Karpas-422 (cell line): ENCODE measurements around the gene MKNK2. TPM values are rescaled to one million over a fixed set of nuclear protein-coding genes. Genes with fewer than 3 reads are reported as not detected.
A peak's percentile ranks its signal among the peaks of the same experiment; 100 is the strongest.

ENCODE experiments used
- DNase-seq: peaks from one replicate; pipeline ENCODE4 v3.0.0-alpha.2; 2015
- H2AFZ ChIP-seq: fragments of 200-600 bp; sonication (generic); 2 replicates; pipeline ENCODE4 v1.6.1; 2014; ENCODE audit warnings: antibody characterized with exemption, low read length, mixed read lengths
- H3K27ac ChIP-seq: fragments of 200-600 bp; sonication (generic); 2 replicates; pipeline ENCODE4 v1.5.1; 2014; ENCODE audit warnings: mild to moderate bottlenecking, low read length, moderate library complexity
- H3K27me3 ChIP-seq: fragments of 200-600 bp; sonication (generic); 2 replicates; pipeline ENCODE4 v1.6.1; 2014; ENCODE audit warnings: low read length, mixed read lengths
- H3K36me3 ChIP-seq: fragments of 200-600 bp; sonication (generic); 2 replicates; pipeline ENCODE4 v1.6.1; 2014; ENCODE audit warnings: low read length, mixed read lengths; ENCODE audit not compliant: insufficient read depth
- H3K4me1 ChIP-seq: fragments of 200-600 bp; sonication (generic); 2 replicates; pipeline ENCODE4 v1.6.1; 2014; ENCODE audit warnings: mild to moderate bottlenecking, low read length, mixed read lengths
- H3K4me2 ChIP-seq: fragments of 200-600 bp; sonication (generic); 2 replicates; pipeline ENCODE4 v1.6.1; 2014; ENCODE audit warnings: low read length, low read depth, mild to moderate bottlenecking; ENCODE audit not compliant: poor library complexity, severe bottlenecking
- H3K4me3 ChIP-seq: fragments of 200-600 bp; sonication (generic); 2 replicates; pipeline ENCODE4 v1.5.1; 2014; ENCODE audit warnings: mild to moderate bottlenecking, antibody characterized with exemption, low read length, mixed read lengths
- H3K79me2 ChIP-seq: fragments of 200-600 bp; sonication (generic); 2 replicates; pipeline ENCODE4 v1.6.1; 2014; ENCODE audit warnings: mild to moderate bottlenecking, low read length, mixed read lengths
- H3K9ac ChIP-seq: fragments of 200-600 bp; sonication (generic); 2 replicates; pipeline ENCODE4 v1.6.0; 2014; ENCODE audit warnings: low read length
- H3K9me2 ChIP-seq: fragments of 200-600 bp; sonication (generic), shearing (Covaris generic); replicated peaks from 2 replicates; pipeline ENCODE4 v1.6.0; 2014; ENCODE audit warnings: mild to moderate bottlenecking, low read length, moderate library complexity; ENCODE audit not compliant: insufficient read depth
- H3K9me3 ChIP-seq: fragments of 300-700, 200-600 bp; sonication (generic); 2 replicates; pipeline ENCODE4 v1.6.1; 2014; ENCODE audit warnings: low read length, mixed read lengths
- H4K20me1 ChIP-seq: fragments of 200-600 bp; sonication (generic); 2 replicates; pipeline ENCODE4 v1.6.1; 2014; ENCODE audit warnings: mild to moderate bottlenecking, antibody characterized with exemption, low read length, low read depth; ENCODE audit not compliant: insufficient read depth
- total RNA-seq: library from RNA; depleted of rRNA; stranded (reverse); fragments of >200 nt; shearing (Covaris generic); gene quantifications from 2 replicates; pipeline ENCODE4 v1.2.3, GENCODE V29; 2014; ENCODE audit warnings: low replicate concordance

The MKNK2 gene
- total RNA-seq, 1 experiment from 2014 or later, result 526 TPM

DNA sequence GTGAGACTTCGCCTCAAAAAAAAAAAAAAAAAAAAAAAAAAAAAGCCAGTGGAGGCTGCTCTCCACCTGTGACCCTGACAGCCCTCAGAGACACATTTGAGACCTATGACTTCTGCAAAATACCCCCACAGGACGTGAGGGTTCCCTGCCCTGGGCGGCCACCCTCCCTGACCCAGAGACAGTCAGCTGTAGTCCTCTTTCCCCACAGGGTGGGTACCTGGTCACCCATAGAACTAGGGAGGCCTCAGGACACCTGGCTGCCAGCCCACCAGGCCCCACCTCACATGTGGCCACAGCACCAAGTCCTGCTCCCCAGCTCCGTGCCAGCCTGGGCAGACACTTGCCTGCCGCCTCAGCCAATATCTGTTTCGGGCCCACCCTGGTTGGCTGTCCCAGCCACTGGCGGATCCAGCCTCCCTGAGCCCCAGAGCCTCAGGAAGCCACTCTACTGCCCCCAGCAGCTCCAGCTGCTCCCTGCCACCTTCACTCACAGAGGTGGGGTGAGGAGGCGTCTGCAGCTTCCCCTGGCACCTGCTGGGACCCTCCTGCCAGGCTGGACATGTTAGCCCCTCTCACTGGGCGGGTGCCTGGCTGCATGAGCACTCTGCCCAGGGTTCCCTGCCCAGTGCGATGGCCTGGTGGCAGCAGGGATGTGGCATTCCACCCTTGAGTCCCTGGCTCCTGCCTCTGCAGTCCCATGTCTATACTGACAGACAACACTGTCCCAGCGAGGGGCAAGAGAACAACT lies 6.9 kb downstream of the MKNK2 start:
- peak overlapping the region; percentile 93 for H3K27ac ChIP-seq
- no peak overlapping the region for H2AFZ ChIP-seq
- H3K36me3 ChIP-seq, result peaks cover 45% of the 10 kb centered on the region
- no peaks in the 10 kb centered on the region for H3K9me3 ChIP-seq
- no peaks in the 10 kb centered on the region for H3K9me2 ChIP-seq
- peak overlapping the region; percentile 93 for H3K9ac ChIP-seq
- H4K20me1 ChIP-seq, result peaks cover 77% of the 10 kb centered on the region
- H3K79me2 ChIP-seq, result peaks cover 22% of the 10 kb centered on the region
- H3K27me3 ChIP-seq, result no peaks in the 10 kb centered on the region
- H3K4me2 ChIP-seq, result peak overlapping the region; percentile 92
- H3K4me1 ChIP-seq, result peaks cover 98% of the 10 kb centered on the region
- peak overlapping the region; percentile 84; the same call in 1 of the 2 replicates for H3K4me3 ChIP-seq
- peak; percentile 83 for DNase-seq

- DNase-seq, result peak; percentile 54
- H3K79me2 ChIP-seq, result peaks cover 13% of the 10 kb centered on the region
Measured at GRCh38 chr19:2043251-2043641, 7.8 kb downstream of the MKNK2 start.

GRCh38 chr19:2042485-2043250 lies 8.4 kb downstream of the MKNK2 start:
- Histone ChIP-seq H3K4me1 (peaks cover 98% of the 10 kb centered on the region), H3K79me2 (peaks cover 7% of the 10 kb centered on the region; the same call in 1 of the 2 replicates), H3K9me3 (no peaks in the 10 kb centered on the region), H3K27me3 (no peaks in the 10 kb centered on the region), H4K20me1 (peaks cover 63% of the 10 kb centered on the region), H3K4me3 (peak overlapping the region; percentile 59), H2AFZ (no peak overlapping the region), H3K4me2 (peak overlapping the region; percentile 74), H3K9ac (peak overlapping the region; percentile 69), H3K36me3 (peaks cover 42% of the 10 kb centered on the region), H3K9me2 (no peaks in the 10 kb centered on the region), H3K27ac (peak overlapping the region; percentile 93)
- DNase-seq, result peak; percentile 69

More at GRCh38 chr19:2043251-2043641, 7.8 kb downstream of the MKNK2 start:
- peaks cover 98% of the 10 kb centered on the region for H3K4me1 ChIP-seq
- no peaks in the 10 kb centered on the region for H3K9me2 ChIP-seq
- H3K36me3 ChIP-seq, result peaks cover 42% of the 10 kb centered on the region
- H3K4me2 ChIP-seq, result peak overlapping the region; percentile 74
- peak overlapping the region; percentile 93 for H3K27ac ChIP-seq
- no peaks in the 10 kb centered on the region for H3K9me3 ChIP-seq
- peaks cover 68% of the 10 kb centered on the region for H4K20me1 ChIP-seq
- peak overlapping the region; percentile 69 for H3K9ac ChIP-seq
- H3K4me3 ChIP-seq, result peak overlapping the region; percentile 59; the same call in 1 of the 2 replicates
- H2AFZ ChIP-seq, result no peak overlapping the region
- no peaks in the 10 kb centered on the region for H3K27me3 ChIP-seq

GRCh38 chr19:2041683-2042484 lies 9.2 kb downstream of the MKNK2 start:
- Histone ChIP-seq H3K4me1 (peaks cover 96% of the 10 kb centered on the region), H3K9ac (peak overlapping the region; percentile 69), H3K9me3 (no peaks in the 10 kb centered on the region), H3K9me2 (no peaks in the 10 kb centered on the region), H3K4me3 (peak overlapping the region; percentile 59), H3K4me2 (peak overlapping the region; percentile 74), H3K79me2 (0 out of 2 replicates have a peak, but pooled peaks cover 4% of the 10 kb centered on the region), H2AFZ (no peak overlapping the region), H3K27ac (peak overlapping the region; percentile 93), H4K20me1 (peaks cover 56% of the 10 kb centered on the region), H3K27me3 (no peaks in the 10 kb centered on the region), H3K36me3 (peaks cover 42% of the 10 kb centered on the region)
- peak; percentile 98 for DNase-seq

- H3K36me3 ChIP-seq, result peaks cover 36% of the 10 kb centered on the region
- H3K9ac ChIP-seq, result peak overlapping the region; percentile 63
- H3K4me1 ChIP-seq, result peaks cover 91% of the 10 kb centered on the region
- DNase-seq, result no peak
- H3K27me3 ChIP-seq, result no peaks in the 10 kb centered on the region
- no peak overlapping the region for H2AFZ ChIP-seq
- peak overlapping the region; percentile 93 for H3K27ac ChIP-seq
- H3K9me3 ChIP-seq, result no peaks in the 10 kb centered on the region
- peaks cover 50% of the 10 kb centered on the region for H4K20me1 ChIP-seq
- no peaks in the 10 kb centered on the region for H3K79me2 ChIP-seq
- H3K9me2 ChIP-seq, result no peaks in the 10 kb centered on the region
- peak overlapping the region; percentile 57 for H3K4me3 ChIP-seq
- H3K4me2 ChIP-seq, result peak overlapping the region; percentile 73
Measured at GRCh38 chr19:2041433-2041682, 9.7 kb downstream of the MKNK2 start.

DNA sequence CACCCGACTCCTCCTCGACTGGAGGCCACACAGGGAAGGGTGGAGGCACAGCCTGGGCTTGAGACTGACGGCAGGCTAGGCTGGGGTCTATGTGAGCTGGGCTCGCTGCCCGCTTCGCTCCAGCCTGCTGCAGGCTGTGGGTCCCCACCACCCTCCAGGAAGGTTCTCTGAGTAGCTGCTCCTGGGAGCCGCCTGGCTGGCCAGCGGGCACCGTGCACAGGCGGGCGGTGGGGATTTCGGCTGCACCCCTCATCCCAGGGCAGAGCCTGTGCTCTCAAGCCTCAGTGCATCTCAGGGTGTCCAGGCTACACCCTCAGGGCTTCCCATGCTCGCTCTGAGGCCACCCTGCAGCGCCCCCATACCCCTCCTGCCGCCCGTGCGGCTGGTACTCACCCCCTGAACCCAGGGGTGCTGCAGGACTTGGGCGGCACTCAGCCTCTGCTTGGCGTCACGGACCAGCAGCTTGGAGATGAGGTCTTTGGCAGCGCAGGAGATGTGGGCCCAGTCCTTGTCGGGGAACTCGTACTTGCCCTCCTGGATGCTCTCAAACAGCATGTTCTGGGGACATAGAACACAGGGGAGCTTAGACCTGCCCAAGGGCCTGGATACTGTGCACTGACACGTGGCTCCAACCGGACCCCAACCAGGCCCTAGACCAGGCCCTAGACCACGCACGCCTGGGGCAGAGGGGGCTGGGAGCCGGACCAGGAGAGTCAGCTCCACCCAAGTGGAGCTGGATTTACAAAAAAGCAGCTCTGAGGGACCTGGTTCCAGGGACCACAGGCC lies 10.2 kb downstream of the MKNK2 start:
- peaks cover 35% of the 10 kb centered on the region for H3K36me3 ChIP-seq
- H4K20me1 ChIP-seq, result peaks cover 45% of the 10 kb centered on the region
- peaks cover 86% of the 10 kb centered on the region for H3K4me1 ChIP-seq
- H3K27me3 ChIP-seq, result no peaks in the 10 kb centered on the region
- peak overlapping the region; percentile 57 for H3K4me3 ChIP-seq
- H3K27ac ChIP-seq, result peak overlapping the region; percentile 93
- H3K9me3 ChIP-seq, result no peaks in the 10 kb centered on the region
- H3K9me2 ChIP-seq, result no peaks in the 10 kb centered on the region
- H3K4me2 ChIP-seq, result peak overlapping the region; percentile 73
- DNase-seq, result peak; percentile 47
- peak overlapping the region; percentile 63 for H3K9ac ChIP-seq
- H2AFZ ChIP-seq, result no peak overlapping the region
- H3K79me2 ChIP-seq, result no peaks in the 10 kb centered on the region

DNA sequence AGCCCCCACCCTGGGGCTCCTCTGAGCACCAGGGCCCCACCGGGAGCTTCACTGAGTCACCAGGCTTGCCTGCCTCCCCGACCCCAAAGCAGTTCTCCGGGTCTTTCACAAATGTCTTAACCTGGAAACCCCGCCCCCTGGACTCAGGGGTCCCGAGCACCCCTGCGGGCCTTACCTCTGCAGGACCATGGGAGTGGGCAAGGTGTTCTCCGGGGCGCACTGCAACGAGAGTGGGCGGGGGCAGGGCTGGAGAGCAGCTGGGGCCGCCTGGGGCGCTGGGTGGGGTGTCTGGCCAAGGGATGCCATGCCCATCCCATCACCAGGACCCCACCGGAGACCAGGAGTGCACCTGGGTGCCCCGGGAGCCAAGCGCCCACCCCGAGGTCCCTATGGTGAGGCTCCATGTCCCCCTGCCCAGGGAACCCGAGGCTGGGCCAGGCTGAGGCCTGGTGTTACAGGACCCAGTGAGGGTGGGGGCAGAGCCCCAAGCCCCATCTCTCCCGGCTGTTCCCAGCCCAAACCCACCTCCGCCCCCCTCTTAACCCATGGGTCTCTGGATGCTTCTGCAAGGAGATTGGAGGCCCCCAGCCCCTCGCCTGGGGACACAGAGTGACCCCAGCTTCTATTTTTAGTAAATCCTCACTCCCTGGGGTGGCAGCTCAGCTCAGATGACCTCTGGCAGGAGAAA lies 10.9 kb downstream of the MKNK2 start:
- no peaks in the 10 kb centered on the region for H3K79me2 ChIP-seq
- H3K9me3 ChIP-seq, result no peaks in the 10 kb centered on the region
- peaks cover 38% of the 10 kb centered on the region for H4K20me1 ChIP-seq
- peak overlapping the region; percentile 63; the same call in 1 of the 2 replicates for H3K9ac ChIP-seq
- H3K36me3 ChIP-seq, result peaks cover 33% of the 10 kb centered on the region
- peak; percentile 59 for DNase-seq
- H3K4me3 ChIP-seq, result no peak overlapping the region
- H2AFZ ChIP-seq, result no peak overlapping the region
- H3K27ac ChIP-seq, result peak overlapping the region; percentile 93
- H3K4me2 ChIP-seq, result peak overlapping the region; percentile 73
- no peaks in the 10 kb centered on the region for H3K9me2 ChIP-seq
- H3K27me3 ChIP-seq, result no peaks in the 10 kb centered on the region
- H3K4me1 ChIP-seq, result peaks cover 79% of the 10 kb centered on the region
